CMK (cell line): ENCODE data around the gene FEZ2.

Experiments used
- DNase-seq: peaks from one replicate; pipeline ENCODE4 v3.0.0-alpha.2; 2010; ENCODE audit warnings: low read depth

Gene FEZ2

GRCh38 chr2:36561237-36561944 lies 36.6 kb downstream of the FEZ2 start:
- DNase-seq = no peak

GRCh38 chr2:36560726-36561125 lies 37.2 kb downstream of the FEZ2 start:
- no peak for DNase-seq

- DNase-seq = no peak
Measured at GRCh38 chr2:36559221-36559942, 38.6 kb downstream of the FEZ2 start.

- DNase-seq = no peak
Measured at GRCh38 chr2:36556842-36557241, 41.1 kb downstream of the FEZ2 start.

- DNase-seq = no peak
Measured at GRCh38 chr2:36555789-36556188, 42.2 kb downstream of the FEZ2 start.

- no peak for DNase-seq
Measured at GRCh38 chr2:36554531-36554930, 43.4 kb downstream of the FEZ2 start.

- no peak for DNase-seq
Measured at GRCh38 chr2:36553683-36554082, 44.3 kb downstream of the FEZ2 start.

GRCh38 chr2:36550006-36550405 lies 48.0 kb downstream of the FEZ2 start:
- no peak for DNase-seq

- no peak for DNase-seq
Measured at GRCh38 chr2:36549165-36549574, 48.8 kb downstream of the FEZ2 start.

GRCh38 chr2:36547906-36548305 lies 50.1 kb downstream of the FEZ2 start:
- DNase-seq = no peak

- no peak for DNase-seq
Measured at GRCh38 chr2:36545871-36546416, 52.0 kb downstream of the FEZ2 start.

- no peak for DNase-seq
Measured at GRCh38 chr2:36544638-36545338, 53.2 kb downstream of the FEZ2 start.

GRCh38 chr2:36541891-36542595 lies 55.9 kb downstream of the FEZ2 start:
- DNase-seq = no peak

GRCh38 chr2:36540986-36541754 lies 56.8 kb downstream of the FEZ2 start:
- no peak for DNase-seq

GRCh38 chr2:36539631-36540030 lies 58.3 kb downstream of the FEZ2 start:
- no peak for DNase-seq

GRCh38 chr2:36538335-36538734 lies 59.6 kb downstream of the FEZ2 start:
- no peak for DNase-seq

GRCh38 chr2:36536776-36537175 lies 61.2 kb downstream of the FEZ2 start:
- DNase-seq = no peak

GRCh38 chr2:36535099-36535498 lies 62.9 kb downstream of the FEZ2 start:
- no peak for DNase-seq

GRCh38 chr2:36534275-36534799 lies 63.6 kb downstream of the FEZ2 start:
- no peak for DNase-seq

GRCh38 chr2:36530983-36531354 lies 67.0 kb downstream of the FEZ2 start:
- DNase-seq = peak; percentile 32
